Measurements from ENCODE around the gene NKD2. TPM values are rescaled to one million over a fixed set of nuclear protein-coding genes. Genes with fewer than 3 reads are reported as not detected.

Gene NKD2
- total and polyA plus RNA-seq, 2 experiments from 2014 or later, result 1.4 to 9.1 TPM

- H3K36me3 ChIP-seq (replicated peaks; ENCODE audit: insufficient read depth, low read depth), result no peaks in the 10 kb centered on the region
- H2AFZ ChIP-seq, result no peak overlapping the region
- no peaks in the 10 kb centered on the region for H4K20me1 ChIP-seq (ENCODE audit: insufficient read depth, poor library complexity, severe bottlenecking)
- no peak for DNase-seq (ENCODE audit: low spot score)
- H3K27me3 ChIP-seq, result no peaks in the 10 kb centered on the region
- no peak for TF ChIP-seq EZH2phosphoT487 (IDR thresholded peaks at IDR 0.05; ENCODE audit: low read depth, severe bottlenecking, unreplicated experiment)
- TF ChIP-seq, protein P1, sequence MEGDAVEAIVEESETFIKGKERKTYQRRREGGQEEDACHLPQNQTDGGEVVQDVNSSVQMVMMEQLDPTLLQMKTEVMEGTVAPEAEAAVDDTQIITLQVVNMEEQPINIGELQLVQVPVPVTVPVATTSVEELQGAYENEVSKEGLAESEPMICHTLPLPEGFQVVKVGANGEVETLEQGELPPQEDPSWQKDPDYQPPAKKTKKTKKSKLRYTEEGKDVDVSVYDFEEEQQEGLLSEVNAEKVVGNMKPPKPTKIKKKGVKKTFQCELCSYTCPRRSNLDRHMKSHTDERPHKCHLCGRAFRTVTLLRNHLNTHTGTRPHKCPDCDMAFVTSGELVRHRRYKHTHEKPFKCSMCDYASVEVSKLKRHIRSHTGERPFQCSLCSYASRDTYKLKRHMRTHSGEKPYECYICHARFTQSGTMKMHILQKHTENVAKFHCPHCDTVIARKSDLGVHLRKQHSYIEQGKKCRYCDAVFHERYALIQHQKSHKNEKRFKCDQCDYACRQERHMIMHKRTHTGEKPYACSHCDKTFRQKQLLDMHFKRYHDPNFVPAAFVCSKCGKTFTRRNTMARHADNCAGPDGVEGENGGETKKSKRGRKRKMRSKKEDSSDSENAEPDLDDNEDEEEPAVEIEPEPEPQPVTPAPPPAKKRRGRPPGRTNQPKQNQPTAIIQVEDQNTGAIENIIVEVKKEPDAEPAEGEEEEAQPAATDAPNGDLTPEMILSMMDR (IDR thresholded peaks at IDR 0.05; ENCODE audit: poor library complexity), result no peak
- no peak for TF ChIP-seq EZH2 (IDR thresholded peaks at IDR 0.05; ENCODE audit: borderline replicate concordance)
- 96% methylated on average over 33 of the region's 33 CpGs for WGBS (ENCODE audit: low lambda C conversion rate, missing lambda C conversion rate)
- no peak overlapping the region for H3K4me2 ChIP-seq
- no peaks in the 10 kb centered on the region for H3K4me1 ChIP-seq (ENCODE audit: insufficient read depth)
- H3K79me2 ChIP-seq, result no peaks in the 10 kb centered on the region
- H3K27ac ChIP-seq, result no peak overlapping the region
- no peak overlapping the region for H3K4me3 ChIP-seq
- no peaks in the 10 kb centered on the region for H3K9me2 ChIP-seq (replicated peaks; ENCODE audit: insufficient read depth)
- no peaks in the 10 kb centered on the region for H3K9me3 ChIP-seq (ENCODE audit: low read depth)
These were observed 60.5 kb downstream of the NKD2 start for GRCh38 chr5:1068895-1069719.

DNA sequence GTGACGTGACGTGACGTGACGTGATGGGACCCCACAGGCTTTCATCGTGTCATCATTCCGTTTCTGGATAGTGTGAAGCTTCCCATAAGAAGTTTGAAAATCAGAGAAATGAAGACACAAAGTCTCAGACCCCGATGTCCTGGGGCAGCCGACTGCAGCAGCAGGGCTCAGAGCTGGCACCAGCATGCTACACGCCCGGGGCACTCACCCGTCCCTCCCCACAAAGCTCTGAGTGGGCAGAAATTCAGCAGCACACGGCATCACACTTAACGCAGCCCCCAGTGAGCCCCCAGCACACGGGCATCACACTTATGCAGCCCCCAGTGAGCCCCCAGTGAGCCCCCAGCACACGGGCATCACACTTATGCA lies 61.1 kb downstream of the NKD2 start:
- no peak overlapping the region for H3K27ac ChIP-seq
- no peak for DNase-seq (ENCODE audit: low spot score)
- no peaks in the 10 kb centered on the region for H3K9me2 ChIP-seq (replicated peaks; ENCODE audit: insufficient read depth)
- H3K4me1 ChIP-seq (ENCODE audit: insufficient read depth), result no peaks in the 10 kb centered on the region
- H3K27me3 ChIP-seq, result no peaks in the 10 kb centered on the region
- no peak overlapping the region for H3K4me2 ChIP-seq
- H4K20me1 ChIP-seq (ENCODE audit: insufficient read depth, poor library complexity, severe bottlenecking), result no peaks in the 10 kb centered on the region
- no peaks in the 10 kb centered on the region for H3K36me3 ChIP-seq (replicated peaks; ENCODE audit: insufficient read depth, low read depth)
- TF ChIP-seq EZH2 (IDR thresholded peaks at IDR 0.05; ENCODE audit: borderline replicate concordance) (no peak), EZH2phosphoT487 (IDR thresholded peaks at IDR 0.05; ENCODE audit: low read depth, severe bottlenecking, unreplicated experiment) (no peak)
- TF ChIP-seq, protein P1 (IDR thresholded peaks at IDR 0.05; ENCODE audit: poor library complexity), result no peak
- no peak overlapping the region for H2AFZ ChIP-seq
- 96% methylated on average over 13 of the region's 15 CpGs for WGBS (ENCODE audit: low lambda C conversion rate, missing lambda C conversion rate)
- H3K4me3 ChIP-seq, result no peak overlapping the region
- H3K9me3 ChIP-seq (ENCODE audit: low read depth), result no peaks in the 10 kb centered on the region
- no peaks in the 10 kb centered on the region for H3K79me2 ChIP-seq

DNA sequence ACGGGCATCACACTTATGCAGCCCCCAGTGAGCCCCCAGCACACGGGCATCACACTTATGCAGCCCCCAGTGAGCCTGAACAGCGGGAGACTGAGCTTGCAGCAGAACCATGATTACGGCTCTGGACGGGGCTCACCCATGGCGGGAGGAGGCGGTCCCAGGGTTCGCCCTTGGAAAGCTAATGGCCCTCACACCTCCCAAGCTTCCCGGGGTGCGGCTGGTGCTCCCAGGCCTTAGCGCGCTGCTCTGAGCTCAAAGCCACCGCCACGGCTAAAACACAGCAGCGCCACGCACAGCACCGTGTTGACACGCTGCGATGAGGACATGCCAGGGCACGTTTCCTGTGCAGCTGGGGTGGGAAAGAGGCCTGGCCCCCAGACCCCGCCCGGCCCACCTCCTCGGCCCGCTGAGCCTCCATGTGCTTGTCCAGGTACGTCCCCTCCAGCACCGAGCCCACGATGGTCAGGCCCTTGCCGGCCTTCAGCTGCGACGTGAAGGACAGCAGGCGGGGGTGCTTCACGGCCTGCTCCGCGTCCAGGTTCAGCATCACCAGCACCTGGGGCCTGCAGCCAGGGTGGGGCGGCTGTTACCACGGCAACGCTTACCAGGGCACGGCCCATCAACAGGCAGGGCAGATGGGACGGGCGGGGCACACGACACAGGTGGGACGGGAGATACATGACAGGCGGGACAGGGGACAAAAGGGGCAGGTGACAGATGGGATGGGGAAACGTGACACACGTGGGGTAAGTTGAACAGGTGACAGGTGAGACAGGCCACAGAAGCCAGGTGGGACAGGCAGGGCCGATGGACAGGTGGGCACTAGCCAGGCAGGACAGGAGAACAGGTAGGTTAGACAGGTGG lies 64.9 kb downstream of the NKD2 start:
- DNase-seq (ENCODE audit: low spot score), result no peak
- 88% methylated on average over 43 of the region's 46 CpGs for WGBS (ENCODE audit: low lambda C conversion rate, missing lambda C conversion rate)
- Histone ChIP-seq H3K79me2 (no peaks in the 10 kb centered on the region), H3K4me1 (ENCODE audit: insufficient read depth) (no peaks in the 10 kb centered on the region), H3K9me2 (replicated peaks; ENCODE audit: insufficient read depth) (no peaks in the 10 kb centered on the region), H4K20me1 (ENCODE audit: insufficient read depth, poor library complexity, severe bottlenecking) (no peaks in the 10 kb centered on the region), H2AFZ (no peak overlapping the region), H3K27ac (no peak overlapping the region), H3K4me2 (no peak overlapping the region), H3K9me3 (ENCODE audit: low read depth) (no peaks in the 10 kb centered on the region), H3K4me3 (no peak overlapping the region), H3K27me3 (no peaks in the 10 kb centered on the region), H3K36me3 (replicated peaks; ENCODE audit: insufficient read depth, low read depth) (no peaks in the 10 kb centered on the region)
- TF ChIP-seq EZH2 (IDR thresholded peaks at IDR 0.05; ENCODE audit: borderline replicate concordance), result no peak
- TF ChIP-seq, protein P1 (IDR thresholded peaks at IDR 0.05; ENCODE audit: poor library complexity), result no peak
- no peak for TF ChIP-seq EZH2phosphoT487 (IDR thresholded peaks at IDR 0.05; ENCODE audit: low read depth, severe bottlenecking, unreplicated experiment)
